Keratinocyte (primary cell): Measurements from ENCODE around the gene FAM219A. TPM values are rescaled to one million over a fixed set of nuclear protein-coding genes. Genes with fewer than 3 reads are reported as not detected.

Experiments used
- DNase-seq: peaks from one replicate; pipeline ENCODE4 v3.0.0-alpha.2; 2011; ENCODE audit warnings: low read depth, missing footprints, low spot score
- FAIRE-seq: peaks from 2 replicates; lab custom pipeline; 2011; peaks lifted over from hg19 to GRCh38; lab: Jason Lieb, UNC
- H2AFZ ChIP-seq: 2 replicates; pipeline ENCODE4 v1.6.0; 2012; ENCODE audit warnings: low read length, control low read depth, inconsistent platforms; ENCODE audit not compliant: control insufficient read depth
- H3K27ac ChIP-seq: 2 replicates; pipeline ENCODE4 v1.5.1; 2011; ENCODE audit warnings: low read length; ENCODE audit not compliant: control insufficient read depth, insufficient read depth
- H3K27me3 ChIP-seq: 3 replicates; pipeline ENCODE4 v1.6.0; 2011; ENCODE audit warnings: low read length; ENCODE audit not compliant: control insufficient read depth, insufficient read depth; ENCODE audit errors: extremely low read depth
- H3K36me3 ChIP-seq, 2 experiments: 2 replicates in 1 of 2; 3 replicates in 1 of 2; pipeline ENCODE4 v1.5.1; 2011; ENCODE audit warnings: low read length in 2 of 2, mild to moderate bottlenecking in 1 of 2; ENCODE audit not compliant: control insufficient read depth in 2 of 2, insufficient read depth in 2 of 2; ENCODE audit errors: extremely low read depth in 1 of 2
- H3K4me1 ChIP-seq: 3 replicates; pipeline ENCODE4 v1.5.1; 2011; ENCODE audit warnings: low read length; ENCODE audit not compliant: control insufficient read depth, insufficient read depth; ENCODE audit errors: extremely low read depth
- H3K4me2 ChIP-seq: 3 replicates; pipeline ENCODE4 v1.6.0; 2011; ENCODE audit warnings: low read depth, low read length; ENCODE audit not compliant: control insufficient read depth, insufficient read depth; ENCODE audit errors: extremely low read depth
- H3K4me3 ChIP-seq, 3 experiments: fragments of 200-600 bp in 1 of 3; sonication (generic) in 1 of 3; 2 replicates in 2 of 3; 3 replicates in 1 of 3; pipeline ENCODE4 v1.5.1; 2011 to 2016; ENCODE audit warnings: low read length in 3 of 3, mild to moderate bottlenecking in 3 of 3, control low read depth in 2 of 3, inconsistent platforms in 1 of 3, low read depth in 1 of 3, mixed read lengths in 1 of 3, mixed run types in 1 of 3, moderate library complexity in 1 of 3; ENCODE audit not compliant: control insufficient read depth in 2 of 3, insufficient read depth in 2 of 3; ENCODE audit errors: extremely low read depth in 1 of 3
- H3K79me2 ChIP-seq: 2 replicates; pipeline ENCODE4 v1.6.0; 2012; ENCODE audit warnings: low read length; ENCODE audit not compliant: control insufficient read depth, insufficient read depth
- H3K9ac ChIP-seq: 3 replicates; pipeline ENCODE4 v1.6.0; 2011; ENCODE audit warnings: low read length; ENCODE audit not compliant: control insufficient read depth, insufficient read depth; ENCODE audit errors: extremely low read depth
- H3K9me1 ChIP-seq: 3 replicates; pipeline ENCODE4 v1.6.0; 2011; ENCODE audit warnings: low read length; ENCODE audit not compliant: control insufficient read depth, insufficient read depth; ENCODE audit errors: extremely low read depth
- H3K9me3 ChIP-seq: 2 replicates; pipeline ENCODE4 v1.5.1; 2012; ENCODE audit warnings: low read depth, low read length; ENCODE audit not compliant: control insufficient read depth
- H4K20me1 ChIP-seq: 3 replicates; pipeline ENCODE4 v1.6.0; 2011; ENCODE audit warnings: low read length; ENCODE audit not compliant: control insufficient read depth, insufficient read depth; ENCODE audit errors: extremely low read depth
- EZH2 ChIP-seq: IDR thresholded peaks from one replicate; pipeline ENCODE4 v1.6.1; 2012; ENCODE audit warnings: inconsistent platforms, mild to moderate bottlenecking, low read length, moderate library complexity
- dilution Hi-C: fragments of 300-500 bp; cut with MboI; formaldehyde crosslinking; loops from one replicate; pipeline ENCODE4 v1.7.0; 2020; ENCODE audit warnings: low sequenced_read_pairs; ENCODE audit not compliant: extremely low pct_ligation_motif_present
- polyA plus RNA-seq, 5 experiments: library from polyadenylated mRNA; depleted of rRNA in 3 of 5; stranded (reverse) in 3 of 5; stranded (forward) in 1 of 5; unstranded in 1 of 5; fragments of >200 nt; gene quantifications; 1 replicate in 1 of 5; 2 replicates in 3 of 5; 3 replicates in 1 of 5; pipeline versions ENCODE4 v1.2.1 to v1.2.3, GENCODE V29; 2011 to 2012; ENCODE audit warnings: missing spikeins in 2 of 5, low read depth in 1 of 5, low replicate concordance in 1 of 5
- TF ChIP-seq, protein P1 (sequence below), 3 experiments: IDR thresholded peaks in 1 of 3; conservative IDR thresholded peaks in 1 of 3; optimal IDR thresholded peaks in 1 of 3; 2 replicates in 2 of 3; 3 replicates in 1 of 3; pipeline versions ENCODE3 to v1.5.1; 2011; ENCODE audit warnings: low read length in 3 of 3, mild to moderate bottlenecking in 3 of 3, moderate library complexity in 2 of 3, control low read depth in 1 of 3, inconsistent platforms in 1 of 3; ENCODE audit not compliant: insufficient read depth in 2 of 3; ENCODE audit errors: extremely low read depth in 1 of 3

Gene FAM219A
- polyA plus RNA-seq, 1 donor (not counting 4 experiments of a cell fraction or from before 2014, with no cell fraction given) = 8.9 TPM

DNA sequence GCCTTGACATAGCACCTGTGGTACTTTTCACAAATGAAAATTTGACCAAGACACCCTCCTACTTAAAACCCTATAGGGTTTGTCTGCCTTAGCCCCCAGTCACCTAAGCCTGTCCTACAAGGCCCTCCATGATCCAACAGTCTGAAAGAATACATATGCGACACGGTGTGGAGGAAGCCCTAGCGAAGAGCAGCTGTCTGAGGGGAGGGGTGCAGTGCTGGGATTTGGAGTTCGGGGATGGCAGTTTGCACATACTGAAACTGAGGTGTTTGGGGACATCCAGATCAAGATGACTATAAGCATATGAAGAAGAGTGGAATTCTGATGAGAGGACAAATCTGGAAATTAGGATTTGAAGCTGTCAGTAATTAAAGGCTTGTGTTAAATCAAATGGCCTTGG is 74.5 kb downstream of the FAM219A start:
- FAIRE-seq = no peak
- no peaks in the 10 kb centered on the region for H3K79me2 ChIP-seq
- dilution Hi-C loops = no loop called here
- H3K9me3 ChIP-seq = no peaks in the 10 kb centered on the region
- H4K20me1 ChIP-seq = no peaks in the 10 kb centered on the region
- H3K27ac ChIP-seq = no peak overlapping the region
- no peak overlapping the region for H2AFZ ChIP-seq
- TF ChIP-seq, protein P1, sequence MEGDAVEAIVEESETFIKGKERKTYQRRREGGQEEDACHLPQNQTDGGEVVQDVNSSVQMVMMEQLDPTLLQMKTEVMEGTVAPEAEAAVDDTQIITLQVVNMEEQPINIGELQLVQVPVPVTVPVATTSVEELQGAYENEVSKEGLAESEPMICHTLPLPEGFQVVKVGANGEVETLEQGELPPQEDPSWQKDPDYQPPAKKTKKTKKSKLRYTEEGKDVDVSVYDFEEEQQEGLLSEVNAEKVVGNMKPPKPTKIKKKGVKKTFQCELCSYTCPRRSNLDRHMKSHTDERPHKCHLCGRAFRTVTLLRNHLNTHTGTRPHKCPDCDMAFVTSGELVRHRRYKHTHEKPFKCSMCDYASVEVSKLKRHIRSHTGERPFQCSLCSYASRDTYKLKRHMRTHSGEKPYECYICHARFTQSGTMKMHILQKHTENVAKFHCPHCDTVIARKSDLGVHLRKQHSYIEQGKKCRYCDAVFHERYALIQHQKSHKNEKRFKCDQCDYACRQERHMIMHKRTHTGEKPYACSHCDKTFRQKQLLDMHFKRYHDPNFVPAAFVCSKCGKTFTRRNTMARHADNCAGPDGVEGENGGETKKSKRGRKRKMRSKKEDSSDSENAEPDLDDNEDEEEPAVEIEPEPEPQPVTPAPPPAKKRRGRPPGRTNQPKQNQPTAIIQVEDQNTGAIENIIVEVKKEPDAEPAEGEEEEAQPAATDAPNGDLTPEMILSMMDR (optimal IDR thresholded peaks at IDR 0.05 in 1 of 3, IDR thresholded peaks at IDR 0.05 in 1 of 3, conservative IDR thresholded peaks at IDR 0.05 in 1 of 3; ENCODE audit: extremely low read depth in 1 of 3, insufficient read depth in 2 of 3, low read length in 3 of 3) = no peak
- no peak for TF ChIP-seq EZH2
- no peaks in the 10 kb centered on the region for H3K36me3 ChIP-seq
- no peaks in the 10 kb centered on the region for H3K9me1 ChIP-seq
- peaks cover 11% of the 10 kb centered on the region for H3K4me1 ChIP-seq
- no peak overlapping the region for H3K9ac ChIP-seq
- no peak for DNase-seq
- no peak overlapping the region for H3K4me2 ChIP-seq
- peaks cover 18% of the 10 kb centered on the region for H3K27me3 ChIP-seq
- H3K4me3 ChIP-seq = no peak overlapping the region

DNA sequence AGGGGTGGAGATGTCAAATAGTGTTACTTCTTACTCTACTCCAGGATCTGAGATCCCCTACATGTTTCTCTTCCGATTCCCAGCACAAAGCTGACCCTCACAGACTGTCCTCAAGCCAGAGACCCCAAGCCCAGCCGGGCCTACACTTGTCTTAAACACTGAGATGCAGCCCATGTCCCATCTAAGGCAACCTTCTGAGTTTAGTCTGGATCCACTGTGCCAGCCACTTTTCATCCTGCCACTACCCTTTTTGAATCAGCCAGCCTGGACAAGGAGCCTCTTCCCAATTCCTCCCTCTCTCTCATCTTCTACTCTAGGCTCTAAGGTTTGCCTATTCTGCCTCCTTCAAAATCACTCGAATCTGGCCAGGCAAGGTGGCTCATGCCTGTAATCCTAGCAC is 75.5 kb downstream of the FAM219A start:
- H4K20me1 ChIP-seq = no peaks in the 10 kb centered on the region
- dilution Hi-C loops = no loop called here
- H3K27me3 ChIP-seq = peaks cover 18% of the 10 kb centered on the region
- no peak for DNase-seq
- H3K36me3 ChIP-seq = no peaks in the 10 kb centered on the region
- no peak overlapping the region for H3K27ac ChIP-seq
- no peak overlapping the region for H2AFZ ChIP-seq
- FAIRE-seq = no peak
- no peak overlapping the region for H3K4me2 ChIP-seq
- no peaks in the 10 kb centered on the region for H3K9me3 ChIP-seq
- peaks cover 11% of the 10 kb centered on the region for H3K4me1 ChIP-seq
- TF ChIP-seq, protein P1 (optimal IDR thresholded peaks at IDR 0.05 in 1 of 3, IDR thresholded peaks at IDR 0.05 in 1 of 3, conservative IDR thresholded peaks at IDR 0.05 in 1 of 3; ENCODE audit: extremely low read depth in 1 of 3, insufficient read depth in 2 of 3, low read length in 3 of 3) = no peak
- no peak for TF ChIP-seq EZH2
- no peak overlapping the region for H3K4me3 ChIP-seq
- no peaks in the 10 kb centered on the region for H3K79me2 ChIP-seq
- H3K9me1 ChIP-seq = no peaks in the 10 kb centered on the region
- H3K9ac ChIP-seq = no peak overlapping the region
